HFFc6 (cell line): ENCODE results near the gene ACSL4. TPM values are rescaled to one million over a fixed set of nuclear protein-coding genes. Genes with fewer than 3 reads are reported as not detected.
"Not testable (repeated sequence)": the region's sequence is repeated elsewhere in the genome, so short reads cannot be mapped to it uniquely, and the experiment has no call there.

ENCODE experiments used
- DNase-seq: peaks from one replicate; pipeline ENCODE4 v3.0.0-alpha.2; 2018
- H3K27ac Mint-ChIP-seq: 2 replicates; pipeline ENCODE4 v1.8.0; 2020; ENCODE audit warnings: mild to moderate bottlenecking, mixed read lengths
- H3K27me3 Mint-ChIP-seq: 2 replicates; pipeline ENCODE4 v1.8.0; 2021; ENCODE audit warnings: mild to moderate bottlenecking, moderate library complexity, mixed read lengths; ENCODE audit not compliant: insufficient read depth
- H3K36me3 Mint-ChIP-seq: 2 replicates; pipeline ENCODE4 v1.8.0; 2021; ENCODE audit warnings: low read depth, mixed read lengths
- H3K4me1 Mint-ChIP-seq: 2 replicates; pipeline ENCODE4 v1.8.0; 2020; ENCODE audit warnings: low read depth, mixed read lengths
- H3K4me3 Mint-ChIP-seq: 2 replicates; pipeline ENCODE4 v1.8.0; 2020; ENCODE audit warnings: mild to moderate bottlenecking, moderate library complexity, mixed read lengths
- H3K9me3 Mint-ChIP-seq: 2 replicates; pipeline ENCODE4 v1.8.0; 2020; ENCODE audit warnings: mild to moderate bottlenecking, mixed read lengths
- total RNA-seq, 6 experiments: library from RNA; stranded (reverse); fragmentation: NEBNext Ultra II Directional; extraction: Animal tissue kit (Norgen Biotek cat#: 25700); gene quantifications; 2 replicates in 1 of 6; 3 replicates in 5 of 6; pipeline ENCODE4 v1.2.3, GENCODE V29; 2021
- TF ChIP-seq, protein P1 (sequence below): fragments of 200-600 bp; sonication (generic); IDR thresholded peaks from 2 replicates; pipeline ENCODE4 v1.5.0; 2021; ENCODE audit warnings: antibody characterized with exemption, mild to moderate bottlenecking

ACSL4 gene
- total RNA-seq, 6 experiments from 2014 or later = 84.2 to 117 (median 92.3) TPM

DNA sequence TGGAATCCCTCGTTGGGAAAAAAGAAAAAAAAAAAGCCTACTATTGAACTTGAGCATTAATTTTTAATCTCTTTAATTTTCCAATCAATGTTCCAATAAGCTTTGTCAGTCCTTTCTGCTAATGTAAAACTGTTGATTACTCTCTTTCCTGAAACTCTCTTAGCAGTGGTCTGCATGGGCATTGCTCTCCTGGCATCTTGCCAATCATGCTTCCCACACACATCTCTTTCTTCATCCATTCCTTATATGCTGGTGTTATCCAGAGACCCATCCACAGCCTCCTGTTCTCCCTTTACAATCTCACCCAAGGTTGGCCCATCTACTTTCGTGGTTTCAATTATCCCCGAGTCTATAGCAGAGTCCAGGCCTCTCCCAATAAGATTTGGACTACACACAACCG is 76.3 kb downstream of the ACSL4 start:
- H3K4me1 Mint-ChIP-seq = peaks cover 12% of the 10 kb centered on the region
- no peak for DNase-seq
- peaks cover 3% of the 10 kb centered on the region for H3K27me3 Mint-ChIP-seq
- H3K4me3 Mint-ChIP-seq = no peak overlapping the region
- TF ChIP-seq, protein P1, sequence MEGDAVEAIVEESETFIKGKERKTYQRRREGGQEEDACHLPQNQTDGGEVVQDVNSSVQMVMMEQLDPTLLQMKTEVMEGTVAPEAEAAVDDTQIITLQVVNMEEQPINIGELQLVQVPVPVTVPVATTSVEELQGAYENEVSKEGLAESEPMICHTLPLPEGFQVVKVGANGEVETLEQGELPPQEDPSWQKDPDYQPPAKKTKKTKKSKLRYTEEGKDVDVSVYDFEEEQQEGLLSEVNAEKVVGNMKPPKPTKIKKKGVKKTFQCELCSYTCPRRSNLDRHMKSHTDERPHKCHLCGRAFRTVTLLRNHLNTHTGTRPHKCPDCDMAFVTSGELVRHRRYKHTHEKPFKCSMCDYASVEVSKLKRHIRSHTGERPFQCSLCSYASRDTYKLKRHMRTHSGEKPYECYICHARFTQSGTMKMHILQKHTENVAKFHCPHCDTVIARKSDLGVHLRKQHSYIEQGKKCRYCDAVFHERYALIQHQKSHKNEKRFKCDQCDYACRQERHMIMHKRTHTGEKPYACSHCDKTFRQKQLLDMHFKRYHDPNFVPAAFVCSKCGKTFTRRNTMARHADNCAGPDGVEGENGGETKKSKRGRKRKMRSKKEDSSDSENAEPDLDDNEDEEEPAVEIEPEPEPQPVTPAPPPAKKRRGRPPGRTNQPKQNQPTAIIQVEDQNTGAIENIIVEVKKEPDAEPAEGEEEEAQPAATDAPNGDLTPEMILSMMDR = no peak
- H3K36me3 Mint-ChIP-seq = peaks cover 33% of the 10 kb centered on the region
- no peaks in the 10 kb centered on the region for H3K9me3 Mint-ChIP-seq
- no peak overlapping the region for H3K27ac Mint-ChIP-seq

DNA sequence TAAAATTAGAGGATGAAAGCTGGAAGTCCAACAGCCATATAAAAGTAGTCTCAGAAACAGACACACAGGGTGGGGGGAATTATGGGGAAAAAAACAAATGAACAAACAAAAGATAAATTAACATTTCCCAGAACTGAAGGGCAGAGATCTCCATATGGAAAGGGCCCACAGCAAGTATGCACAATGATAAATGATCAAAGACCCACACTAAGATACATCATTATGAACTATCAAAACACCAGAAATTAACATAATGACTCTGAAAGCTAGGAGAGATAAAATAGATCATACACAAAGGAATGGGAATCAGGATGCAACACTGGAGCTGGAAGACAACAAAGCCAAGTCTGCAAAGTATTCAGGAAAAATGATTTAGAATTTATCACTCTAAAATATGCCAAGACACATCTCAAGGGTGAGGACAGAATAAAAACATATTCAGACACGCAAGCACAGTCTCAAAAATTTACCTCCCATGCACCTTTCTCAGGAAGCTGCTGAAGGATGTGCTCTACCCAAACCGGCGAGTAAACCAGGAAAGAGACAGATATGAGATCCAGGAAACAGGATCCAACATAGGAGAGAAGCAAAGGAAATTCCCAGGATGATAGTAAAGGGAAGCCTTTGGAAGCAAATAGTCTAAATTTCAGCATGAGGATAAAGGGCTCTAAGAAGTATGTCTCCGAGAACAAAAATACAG is 77.4 kb downstream of the ACSL4 start:
- DNase-seq = no peak
- H3K27me3 Mint-ChIP-seq = peaks cover 3% of the 10 kb centered on the region
- H3K36me3 Mint-ChIP-seq = peaks cover 29% of the 10 kb centered on the region
- peaks cover 11% of the 10 kb centered on the region for H3K4me1 Mint-ChIP-seq
- H3K9me3 Mint-ChIP-seq = no peaks in the 10 kb centered on the region
- TF ChIP-seq, protein P1 = no peak
- H3K4me3 Mint-ChIP-seq = no peak overlapping the region
- H3K27ac Mint-ChIP-seq = no peak overlapping the region

DNA sequence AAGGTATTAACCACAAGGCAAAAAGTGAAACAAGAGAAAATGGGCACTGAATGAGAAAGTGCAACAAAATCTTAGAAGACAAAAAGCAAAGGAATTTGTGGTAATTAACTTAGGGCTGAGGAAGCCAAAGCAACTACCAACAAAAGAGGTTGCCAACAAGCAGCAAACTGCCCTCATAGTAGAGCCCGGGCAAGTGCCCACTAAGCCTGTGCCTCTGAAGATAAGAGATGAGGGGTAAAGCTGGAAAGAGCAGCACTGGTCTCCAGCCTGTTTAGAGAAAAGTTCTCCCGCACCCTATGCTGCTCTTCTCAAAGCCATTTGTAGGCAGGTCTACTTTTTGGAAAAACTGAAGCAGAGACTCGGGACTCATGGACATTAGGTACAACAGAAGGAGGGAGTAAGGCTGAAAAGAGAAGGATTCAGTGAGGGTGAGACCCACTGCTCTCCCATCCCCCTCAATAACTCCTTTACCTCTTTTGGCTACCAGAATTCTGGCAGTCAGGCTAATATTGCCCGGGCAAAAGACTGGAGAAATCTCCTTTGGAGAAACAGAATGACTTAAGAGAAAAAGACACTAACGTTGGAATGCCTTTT is 78.4 kb downstream of the ACSL4 start:
- no peak for DNase-seq
- no peak overlapping the region for H3K27ac Mint-ChIP-seq
- peaks cover 3% of the 10 kb centered on the region for H3K27me3 Mint-ChIP-seq
- no peaks in the 10 kb centered on the region for H3K9me3 Mint-ChIP-seq
- H3K4me3 Mint-ChIP-seq = no peak overlapping the region
- H3K36me3 Mint-ChIP-seq = peaks cover 26% of the 10 kb centered on the region
- 0 out of 2 replicates have a peak, but pooled peaks cover 6% of the 10 kb centered on the region for H3K4me1 Mint-ChIP-seq
- TF ChIP-seq, protein P1 = no peak

DNA sequence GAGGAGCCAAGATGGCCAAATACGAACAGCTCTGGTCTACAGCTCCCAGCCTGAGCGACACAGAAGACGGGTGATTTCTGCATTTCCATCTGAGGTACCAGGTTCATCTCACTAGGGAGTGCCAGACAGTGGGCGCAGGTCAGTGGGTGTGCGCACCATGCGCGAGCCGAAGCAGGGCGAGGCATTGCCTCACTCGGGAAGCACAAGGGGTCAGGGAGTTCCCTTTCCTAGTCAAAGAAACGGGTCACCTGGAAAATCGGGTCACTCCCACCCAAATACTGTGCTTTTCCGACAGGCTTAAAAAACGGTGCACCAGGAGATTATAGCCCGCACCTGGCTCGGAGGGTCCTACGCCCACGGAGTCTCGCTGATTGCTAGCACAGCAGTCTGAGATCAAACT is 88.4 kb downstream of the ACSL4 start:
- H3K36me3 Mint-ChIP-seq, H3K4me3 Mint-ChIP-seq, DNase-seq, H3K27me3 Mint-ChIP-seq, H3K9me3 Mint-ChIP-seq, H3K27ac Mint-ChIP-seq: not testable (repeated sequence)
- peaks cover 16% of the 10 kb centered on the region; the same call in 1 of the 2 replicates for H3K4me1 Mint-ChIP-seq

DNA sequence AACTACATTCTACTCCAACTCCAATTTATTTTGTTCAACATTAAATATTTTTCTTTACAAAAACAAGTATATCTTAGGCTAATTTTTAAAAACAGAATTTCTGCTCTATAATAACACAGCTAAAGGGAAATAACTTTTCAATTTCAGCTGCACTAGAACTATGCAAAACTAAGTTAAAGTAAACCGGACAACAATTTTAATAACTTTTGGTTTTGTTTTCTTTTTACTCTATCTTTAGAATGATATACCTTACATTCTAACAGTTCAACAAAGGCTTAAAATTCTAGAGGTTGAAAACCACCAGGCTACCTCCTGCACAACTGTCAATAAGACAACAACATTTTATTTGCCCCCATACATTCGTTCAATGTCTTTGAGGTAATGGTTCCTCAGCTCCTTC is 89.4 kb downstream of the ACSL4 start:
- Mint-ChIP-seq H3K4me3 (no peak overlapping the region), H3K9me3 (no peaks in the 10 kb centered on the region), H3K27ac (no peak overlapping the region), H3K36me3 (peaks cover 4% of the 10 kb centered on the region; the same call in 1 of the 2 replicates), H3K27me3 (no peaks in the 10 kb centered on the region; the same call in 1 of the 2 replicates), H3K4me1 (peaks cover 16% of the 10 kb centered on the region; the same call in 1 of the 2 replicates)
- TF ChIP-seq, protein P1 = no peak
- no peak for DNase-seq

GRCh38 chrX:109638158-109638557 is 94.9 kb downstream of the ACSL4 start:
- no peaks in the 10 kb centered on the region for H3K27me3 Mint-ChIP-seq
- TF ChIP-seq, protein P1 = no peak
- 0 out of 2 replicates have a peak, but pooled peaks cover 8% of the 10 kb centered on the region for H3K36me3 Mint-ChIP-seq
- peaks cover 4% of the 10 kb centered on the region; the same call in 1 of the 2 replicates for H3K4me1 Mint-ChIP-seq
- no peak overlapping the region for H3K4me3 Mint-ChIP-seq
- no peaks in the 10 kb centered on the region for H3K9me3 Mint-ChIP-seq
- no peak overlapping the region for H3K27ac Mint-ChIP-seq
- no peak for DNase-seq

DNA sequence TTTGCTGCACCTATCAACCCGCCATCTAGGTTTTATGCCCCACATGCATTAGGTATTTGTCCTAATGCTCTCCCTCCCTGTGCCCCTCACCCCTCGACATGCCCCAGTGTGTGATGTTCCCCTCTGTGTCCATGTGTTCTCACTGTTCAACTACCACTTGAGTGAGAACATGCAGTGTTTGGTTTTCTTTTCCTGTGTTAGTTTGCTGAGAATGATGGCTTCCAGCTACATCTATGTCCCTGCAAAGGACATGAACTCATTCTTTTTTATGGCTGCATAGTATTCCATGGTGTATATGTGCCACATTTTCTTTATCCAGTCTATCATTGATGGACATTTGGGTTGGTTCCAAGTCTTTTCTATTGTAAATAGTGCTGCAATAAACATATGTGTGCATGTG is 95.6 kb downstream of the ACSL4 start:
- H3K9me3 Mint-ChIP-seq, DNase-seq, H3K4me3 Mint-ChIP-seq, H3K27ac Mint-ChIP-seq, H3K36me3 Mint-ChIP-seq, H3K4me1 Mint-ChIP-seq, H3K27me3 Mint-ChIP-seq: not testable (repeated sequence)
